Fibroblast of skin of abdomen (primary cell): ENCODE results near the gene STRAP.
"Not testable (repeated sequence)": the region's sequence is repeated elsewhere in the genome, so short reads cannot be mapped to it uniquely, and the experiment has no call there.

ENCODE experiments used
- DNase-seq: peaks from one replicate; pipeline ENCODE4 v3.0.0-alpha.2; 2013

Gene STRAP

DNA sequence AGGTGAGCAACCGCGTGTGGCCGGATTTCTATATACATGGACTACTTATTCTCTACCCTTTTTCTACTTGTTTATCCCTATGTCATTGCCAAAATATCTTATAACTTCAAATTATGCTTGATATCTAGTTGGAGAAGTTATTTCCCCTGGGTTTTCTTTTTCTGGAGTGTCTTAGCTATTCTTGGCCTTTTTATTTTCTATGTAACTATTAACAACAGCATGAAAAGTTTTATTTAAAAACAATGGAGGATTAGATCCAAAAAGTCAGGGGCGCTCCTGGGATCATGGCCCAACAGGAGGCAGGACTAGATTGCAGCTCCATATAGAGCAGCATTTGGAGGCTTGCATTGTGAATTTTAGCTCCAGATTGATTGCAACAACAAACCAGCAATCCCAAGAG, 8.6 kb upstream of the STRAP start:
- no peak for DNase-seq

GRCh38 chr12:15874556-15875145, 7.5 kb upstream of the STRAP start:
- DNase-seq, result not testable (repeated sequence)

GRCh38 chr12:15875863-15876262, 6.3 kb upstream of the STRAP start:
- DNase-seq, result no peak

DNA sequence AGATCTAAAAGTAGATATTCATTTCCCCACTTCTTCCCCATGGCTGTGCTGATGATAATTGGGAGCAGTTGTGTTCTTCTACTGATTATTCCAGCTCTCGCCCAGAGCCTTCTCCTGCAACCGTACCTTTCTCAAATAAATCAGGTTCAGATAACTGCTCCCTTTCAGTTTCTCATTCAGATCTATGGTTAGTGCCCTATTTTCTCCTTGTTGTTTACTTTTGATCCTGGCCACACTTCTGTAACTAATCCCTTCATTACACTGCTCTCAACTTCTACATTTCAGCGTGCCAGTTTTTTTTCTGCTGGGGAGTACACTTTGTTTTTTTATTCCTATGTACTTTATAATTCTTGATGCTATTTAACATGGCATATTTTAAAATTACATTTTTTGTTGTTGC, 2.8 kb upstream of the STRAP start:
- DNase-seq, result no peak

- DNase-seq, result no peak
Observed at GRCh38 chr12:15880721-15881120, 1.5 kb upstream of the STRAP start.

DNA sequence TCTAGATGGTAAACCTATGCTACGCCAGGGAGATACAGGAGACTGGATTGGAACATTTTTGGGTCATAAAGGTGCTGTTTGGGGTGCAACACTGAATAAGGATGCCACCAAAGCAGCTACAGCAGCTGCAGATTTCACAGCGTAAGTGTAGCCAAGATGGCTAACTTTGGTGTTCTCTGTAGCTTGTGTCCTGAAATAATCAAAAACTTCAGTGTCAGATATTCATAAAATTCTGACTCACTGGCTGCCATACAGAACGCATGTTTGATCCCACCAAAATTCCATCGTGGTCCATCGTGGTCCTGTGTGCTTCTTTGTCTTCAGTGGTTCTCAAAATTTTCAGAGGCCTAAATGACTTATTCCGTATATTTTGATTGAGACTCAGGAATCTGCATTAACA, 1.3 kb downstream of the STRAP start:
- DNase-seq, result peak; percentile 10

- no peak for DNase-seq
Observed at GRCh38 chr12:15886372-15887042, 4.3 kb downstream of the STRAP start.

DNA sequence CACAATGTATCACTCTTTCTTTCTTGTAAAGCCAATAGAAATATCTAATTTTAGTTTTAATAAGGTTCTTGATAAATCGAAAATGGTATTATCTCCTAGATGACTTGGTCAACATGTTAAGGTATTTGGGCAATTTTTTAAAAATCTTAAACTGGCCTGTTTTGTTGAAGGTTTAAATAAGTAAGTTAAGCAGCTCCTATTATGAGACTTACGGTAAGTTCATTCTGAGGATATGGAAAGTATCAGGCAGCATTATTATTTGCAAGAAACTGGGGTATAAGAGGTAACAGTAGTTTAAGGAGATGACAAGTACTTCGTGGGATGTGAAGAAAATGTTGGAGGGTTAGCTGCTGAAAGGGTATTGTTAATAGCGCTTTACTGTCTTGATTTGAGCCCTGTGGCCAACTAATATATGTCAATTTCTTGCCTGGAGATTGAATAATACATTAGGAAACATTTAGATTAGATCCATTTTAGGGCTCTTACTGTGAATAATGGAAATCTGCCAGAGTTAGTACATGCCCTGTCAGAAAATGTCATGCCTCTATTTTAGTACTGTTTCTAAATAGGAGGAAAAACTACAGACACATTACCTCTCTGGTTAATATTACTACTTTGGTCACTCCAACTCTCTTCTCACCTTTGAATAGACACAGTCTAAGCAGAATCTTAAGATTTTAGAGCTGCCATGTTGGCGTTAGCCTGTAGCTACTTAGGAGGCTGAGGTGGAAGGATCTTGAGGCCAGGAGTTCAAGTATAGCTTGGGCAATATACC, 5.0 kb downstream of the STRAP start:
- DNase-seq, result no peak

GRCh38 chr12:15892645-15893259, 10.6 kb downstream of the STRAP start:
- no peak for DNase-seq

DNA sequence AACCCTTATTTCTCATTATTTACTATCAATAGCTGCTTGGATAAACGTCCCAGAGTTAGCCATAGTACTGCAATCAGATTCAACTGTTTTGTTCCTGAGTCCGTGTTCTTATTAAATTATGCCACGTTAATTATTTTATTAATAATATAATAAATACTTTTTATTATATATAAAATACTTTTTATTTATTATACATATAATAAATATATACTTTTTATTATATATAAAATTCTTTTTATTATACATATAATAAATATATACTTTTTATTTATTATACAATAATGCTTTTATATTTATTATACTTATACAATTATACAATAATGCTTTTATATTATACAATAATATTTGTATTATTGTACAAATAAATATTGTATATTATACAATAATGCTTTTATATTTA, 11.1 kb downstream of the STRAP start:
- no peak for DNase-seq

DNA sequence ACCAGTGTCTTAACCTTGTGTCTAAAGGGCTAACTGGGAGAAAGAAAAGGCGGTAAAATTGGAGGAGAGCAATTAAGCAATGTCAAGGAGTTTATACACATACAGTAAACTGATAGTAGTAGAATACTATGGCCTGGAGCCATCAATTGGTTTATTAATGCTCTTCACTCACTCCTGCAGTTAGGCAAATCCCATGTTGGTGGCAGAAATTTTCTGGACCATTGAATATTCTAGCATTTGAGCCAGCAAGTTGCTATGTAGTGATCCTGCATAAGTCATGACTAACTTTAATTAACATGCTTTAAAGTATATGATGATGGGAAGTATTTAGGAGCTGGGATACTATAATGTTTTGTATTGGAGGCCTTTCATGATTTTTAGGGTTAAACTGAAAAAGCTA, 14.7 kb downstream of the STRAP start:
- no peak for DNase-seq

GRCh38 chr12:15897433-15897832, 15.2 kb downstream of the STRAP start:
- DNase-seq, result peak; percentile 31

- DNase-seq, result no peak
Observed at GRCh38 chr12:15899282-15899870, 17.2 kb downstream of the STRAP start.

DNA sequence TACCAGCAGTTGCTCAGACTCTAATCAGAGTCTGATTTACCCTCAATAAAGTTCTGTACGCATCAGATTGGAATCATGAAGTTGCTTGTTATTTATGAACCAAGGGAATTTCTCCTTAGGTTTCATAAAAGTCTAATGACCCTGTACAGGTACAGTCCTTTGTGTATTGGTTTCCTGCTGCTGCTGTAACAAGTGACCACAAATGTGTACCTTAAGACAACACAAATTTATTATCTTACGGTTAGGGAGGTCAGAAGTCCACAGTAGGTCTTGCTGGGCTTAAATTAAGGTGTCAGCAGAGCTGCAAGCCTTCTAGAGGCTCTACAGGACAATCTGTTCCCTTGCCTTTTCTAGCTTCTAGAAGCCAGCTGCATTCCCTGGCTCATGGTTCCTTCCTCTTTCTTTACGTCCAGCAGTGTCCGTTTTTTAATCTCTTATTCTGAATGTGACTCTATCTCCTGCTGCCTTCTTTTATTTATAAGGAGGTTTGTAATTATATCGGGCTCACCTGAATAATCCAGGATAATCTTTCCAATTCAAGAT, 22.3 kb downstream of the STRAP start:
- no peak for DNase-seq

- DNase-seq, result no peak
Observed at GRCh38 chr12:15910468-15910863, 28.3 kb downstream of the STRAP start.

GRCh38 chr12:15910864-15911721, 28.9 kb downstream of the STRAP start, which contains the start of gene DERA:
TSS of gene DERA (plus strand) at chr12:15911332. CDS start at chr12:15911384, 52 bp downstream.
- peak; percentile 77 for DNase-seq

DNA sequence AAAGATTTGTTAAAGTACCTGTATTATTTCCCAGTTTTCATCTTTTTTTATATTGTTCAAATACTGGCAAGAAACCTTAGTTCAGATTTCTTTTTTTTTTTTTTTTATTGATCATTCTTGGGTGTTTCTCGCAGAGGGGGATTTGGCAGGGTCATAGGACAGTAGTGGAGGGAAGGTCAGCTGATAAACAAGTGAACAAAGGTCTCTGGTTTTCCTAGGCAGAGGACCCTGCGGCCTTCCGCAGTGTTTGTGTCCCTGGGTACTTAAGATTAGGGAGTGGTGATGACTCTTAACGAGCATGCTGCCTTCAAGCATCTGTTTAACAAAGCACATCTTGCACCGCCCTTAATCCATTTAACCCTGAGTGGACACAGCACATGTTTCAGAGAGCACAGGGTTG, 29.7 kb downstream of the STRAP start:
- not testable (repeated sequence) for DNase-seq

DNA sequence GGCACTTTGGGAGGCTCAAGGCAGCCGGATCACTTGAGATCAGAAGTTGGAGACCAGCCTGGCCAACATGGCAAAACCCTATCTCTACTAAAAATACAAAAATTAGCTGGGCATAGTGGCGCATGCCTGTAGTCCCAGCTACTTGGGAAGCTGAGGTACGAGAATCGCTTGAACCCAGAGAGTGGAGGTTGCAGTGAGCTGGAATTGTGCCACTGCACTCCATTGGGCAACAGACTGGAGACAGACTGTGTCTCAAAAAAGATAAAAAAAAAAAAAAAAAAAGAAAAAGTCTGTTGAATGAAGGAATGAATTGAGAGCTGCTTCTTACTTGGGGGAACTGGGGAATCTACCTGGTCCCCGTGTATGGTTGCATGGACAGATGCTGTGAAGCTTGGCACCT, 31.9 kb downstream of the STRAP start:
- not testable (repeated sequence) for DNase-seq

GRCh38 chr12:15918066-15918465, 35.9 kb downstream of the STRAP start:
- no peak for DNase-seq

GRCh38 chr12:15919418-15919817, 37.2 kb downstream of the STRAP start:
- no peak for DNase-seq

- no peak for DNase-seq
Observed at GRCh38 chr12:15924956-15925355, 42.8 kb downstream of the STRAP start.

DNA sequence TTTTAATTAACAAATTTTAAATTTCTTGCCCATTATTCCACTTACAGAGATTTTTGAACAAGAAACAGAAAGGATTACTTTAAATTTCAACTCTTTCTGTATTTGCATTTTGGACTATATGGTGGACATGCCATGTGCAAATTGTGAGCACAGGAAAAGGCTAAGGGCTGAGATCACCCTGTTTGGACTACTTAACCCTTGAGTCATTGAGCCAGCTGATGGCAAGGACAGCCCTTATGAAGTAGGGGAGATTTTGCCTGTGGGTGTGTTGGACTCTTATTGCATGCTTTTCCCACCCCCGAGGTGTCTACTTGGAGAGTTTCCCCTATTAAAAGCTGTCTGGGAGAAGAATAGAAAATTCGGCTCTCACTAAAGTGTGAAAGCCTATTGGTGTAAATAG, 46.2 kb downstream of the STRAP start:
- peak; percentile 90 for DNase-seq
